ENCODE data around the gene KRI1. TPM values are rescaled to one million over a fixed set of nuclear protein-coding genes. Genes with fewer than 3 reads are reported as not detected.
A peak's percentile ranks its signal among the peaks of the same experiment; 100 is the strongest.

KRI1 gene
- total and polyA plus RNA-seq, 2 of the 8 experiments (the other 6 are each of a cell fraction or from before 2014, with no cell fraction given) = 14.2 to 45.2 TPM

DNA sequence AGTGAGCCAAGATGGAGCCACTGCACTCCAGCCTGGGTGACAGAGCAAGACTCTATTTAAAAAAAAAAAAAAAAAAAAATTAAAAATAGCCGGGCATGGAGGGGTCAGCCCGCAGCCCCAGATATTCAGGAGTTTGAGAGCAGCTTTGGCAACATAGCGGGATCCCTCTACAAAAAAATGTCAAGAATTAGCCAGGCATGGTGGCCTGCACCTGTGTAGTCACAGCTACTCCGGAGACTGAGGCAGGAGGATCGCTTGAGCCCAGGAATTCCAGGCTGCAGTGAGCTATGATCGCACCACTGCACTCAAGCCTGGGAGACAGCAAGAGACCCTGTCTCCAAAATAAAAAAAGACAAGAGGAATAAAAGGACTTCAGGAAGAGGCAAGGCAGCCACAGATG lies 20.6 kb upstream of the KRI1 start:
- H3K79me2 ChIP-seq (ENCODE audit: control insufficient read depth in 1 of 2, insufficient read depth in 2 of 2, low read length in 2 of 2) = peaks cover 0 to 5% of the 10 kb centered on the region in 2 experiments; a peak in 1 of 4 replicates
- H2BK120ac ChIP-seq (replicated peaks; ENCODE audit: low read depth, low read length) = no peak overlapping the region
- H3K4me3 ChIP-seq (ENCODE audit: extremely low read depth in 1 of 4, insufficient read depth in 2 of 4, low read depth in 3 of 4, low read length in 4 of 4) = peak overlapping the region; percentile 84 to 97 (median 91)
- no peak for FAIRE-seq
- WGBS, 2 experiments (ENCODE audit: extremely low coverage in 1 of 2, insufficient coverage in 1 of 2, insufficient read length in 1 of 2, insufficient replicate concordance in 2 of 2, low coverage in 1 of 2, low lambda C conversion rate in 2 of 2, missing lambda C conversion rate in 1 of 2) = 77% methylated on average over 6 of the region's 6 CpGs; no CpG with 5 or more reads in 1 of the 2 experiments
- peaks cover 4% of the 10 kb centered on the region; the same call in 1 of the 2 replicates for H3K23me2 ChIP-seq (ENCODE audit: low read depth, low read length)
- peaks cover 0 to 5% of the 10 kb centered on the region in 2 experiments for H4K20me1 ChIP-seq (replicated peaks in 1 of 2; ENCODE audit: control insufficient read depth in 1 of 2, insufficient read depth in 2 of 2, low read length in 2 of 2)
- CTCF ChIA-PET (ENCODE audit: partially characterized antibody) = interaction anchor here (0.6 to 8.7 kb wide), 8 partner anchors 13 to 114 kb away, joined by 3 to 267 read pairs (median 3); partner anchors contain the start of gene QTRT1
- peaks cover 3% of the 10 kb centered on the region; the same call in 1 of the 2 replicates for H3K79me1 ChIP-seq (ENCODE audit: low read depth, low read length)
- no peak overlapping the region for H2BK15ac ChIP-seq (ENCODE audit: low read length)
- no peak overlapping the region for H3K27ac ChIP-seq (ENCODE audit: low read depth, low read length)
- H4K8ac ChIP-seq (ENCODE audit: extremely low read depth, insufficient read depth, low read length) = peak overlapping the region; percentile 91
- POLR2A ChIA-PET (ENCODE audit: partially characterized antibody) = interaction anchor here (1.0 to 6.8 kb wide), 4 partner anchors 15 to 75 kb away, joined by 3 to 33 read pairs (median 3); no protein-coding TSS in a partner anchor
- H4K5ac ChIP-seq (ENCODE audit: insufficient read length, low read depth, low read length) = no peak overlapping the region
- H2AK5ac ChIP-seq (ENCODE audit: low read depth, low read length) = no peak overlapping the region
- no peaks in the 10 kb centered on the region for H3K4me1 ChIP-seq (replicated peaks in 1 of 4; ENCODE audit: control insufficient read depth in 3 of 4, insufficient read depth in 4 of 4, low read length in 3 of 4)
- peak overlapping the region; percentile 68 to 71 for H3K4me2 ChIP-seq (ENCODE audit: insufficient read depth in 1 of 2, low read depth in 2 of 2, low read length in 2 of 2)
- H3K56ac ChIP-seq (replicated peaks; ENCODE audit: insufficient read length, low read depth, low read length) = peak overlapping the region; percentile 5
- peaks cover 0 to 2% (median 0%) of the 10 kb centered on the region in 4 experiments; a peak in 1 of 7 replicates for H3K27me3 ChIP-seq (replicated peaks in 1 of 4; ENCODE audit: control insufficient read depth in 3 of 4, extremely low read depth in 1 of 4, insufficient read depth in 3 of 4, low read length in 3 of 4)
- H3K9ac ChIP-seq (replicated peaks in 1 of 4; ENCODE audit: extremely low read depth in 1 of 4, low read depth in 3 of 4, low read length in 3 of 4) = peak overlapping the region in 1 of 4 experiments; percentile 59; a peak in 2 of 7 replicates
- no peak overlapping the region for H2AFZ ChIP-seq (ENCODE audit: low read length)
- no peak overlapping the region for H2BK5ac ChIP-seq (ENCODE audit: low read depth, low read length)
- no peak overlapping the region for H3K4ac ChIP-seq (replicated peaks; ENCODE audit: insufficient read length, low read depth, low read length)
- no peak for DNase-seq (ENCODE audit: low read depth in 1 of 2, low spot score in 2 of 2)
- no peak overlapping the region for H3K23ac ChIP-seq (ENCODE audit: insufficient read length)
- H4K91ac ChIP-seq (replicated peaks; ENCODE audit: insufficient read length, low read length) = no peak overlapping the region
- H2BK12ac ChIP-seq (ENCODE audit: low read depth, low read length) = no peak overlapping the region
- H2BK20ac ChIP-seq (ENCODE audit: low read length) = no peak overlapping the region
- H3K9me3 ChIP-seq (ENCODE audit: insufficient read depth in 2 of 2, low read depth in 1 of 2, low read length in 1 of 2) = no peaks in the 10 kb centered on the region
- H3K36me3 ChIP-seq (ENCODE audit: control insufficient read depth in 2 of 4, insufficient read depth in 4 of 4, low read length in 3 of 4) = peaks cover 1 to 17% (median 6%) of the 10 kb centered on the region in 4 experiments; a peak in 6 of 8 replicates
- H3K14ac ChIP-seq (ENCODE audit: insufficient read length) = no peak overlapping the region
- no peak overlapping the region for H3K18ac ChIP-seq (ENCODE audit: extremely low read depth, low read length)
- no peak for TF ChIP-seq CBX5 (IDR thresholded peaks at IDR 0.05; ENCODE audit: low read depth, low read length)
- TF ChIP-seq JUN (IDR thresholded peaks at IDR 0.05; ENCODE audit: low read depth, low read length) = no peak
- no peak for TF ChIP-seq SP1 (IDR thresholded peaks at IDR 0.05; ENCODE audit: low read depth, low read length)
- TF ChIP-seq SUZ12 (IDR thresholded peaks at IDR 0.05; ENCODE audit: low read length) = no peak
- no peak for TF ChIP-seq TEAD4 (IDR thresholded peaks at IDR 0.05; ENCODE audit: low read depth, low read length)
- no peak for TF ChIP-seq SRF (IDR thresholded peaks at IDR 0.05; ENCODE audit: low read depth, low read length)
- no peak for TF ChIP-seq SP4 (IDR thresholded peaks at IDR 0.05; ENCODE audit: low read length)
- TF ChIP-seq, protein P1, sequence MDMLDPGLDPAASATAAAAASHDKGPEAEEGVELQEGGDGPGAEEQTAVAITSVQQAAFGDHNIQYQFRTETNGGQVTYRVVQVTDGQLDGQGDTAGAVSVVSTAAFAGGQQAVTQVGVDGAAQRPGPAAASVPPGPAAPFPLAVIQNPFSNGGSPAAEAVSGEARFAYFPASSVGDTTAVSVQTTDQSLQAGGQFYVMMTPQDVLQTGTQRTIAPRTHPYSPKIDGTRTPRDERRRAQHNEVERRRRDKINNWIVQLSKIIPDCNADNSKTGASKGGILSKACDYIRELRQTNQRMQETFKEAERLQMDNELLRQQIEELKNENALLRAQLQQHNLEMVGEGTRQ (IDR thresholded peaks at IDR 0.05; ENCODE audit: low read length) = no peak
- no peak for TF ChIP-seq BACH1 (IDR thresholded peaks at IDR 0.05; ENCODE audit: low read length)
- TF ChIP-seq, protein P2, sequence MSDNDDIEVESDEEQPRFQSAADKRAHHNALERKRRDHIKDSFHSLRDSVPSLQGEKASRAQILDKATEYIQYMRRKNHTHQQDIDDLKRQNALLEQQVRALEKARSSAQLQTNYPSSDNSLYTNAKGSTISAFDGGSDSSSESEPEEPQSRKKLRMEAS (IDR thresholded peaks at IDR 0.05) = no peak
- no peak for TF ChIP-seq POU5F1 (IDR thresholded peaks at IDR 0.05; ENCODE audit: low read depth, low read length)
- TF ChIP-seq, protein P3, sequence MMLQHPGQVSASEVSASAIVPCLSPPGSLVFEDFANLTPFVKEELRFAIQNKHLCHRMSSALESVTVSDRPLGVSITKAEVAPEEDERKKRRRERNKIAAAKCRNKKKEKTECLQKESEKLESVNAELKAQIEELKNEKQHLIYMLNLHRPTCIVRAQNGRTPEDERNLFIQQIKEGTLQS (IDR thresholded peaks at IDR 0.05; ENCODE audit: insufficient read depth, low read depth, low read length) = no peak
